Measurements from ENCODE around the gene ZNF768. TPM values are rescaled to one million over a fixed set of nuclear protein-coding genes. Genes with fewer than 3 reads are reported as not detected.
A peak's percentile ranks its signal among the peaks of the same experiment; 100 is the strongest.

The ZNF768 gene
- total RNA-seq, 4 donors from 2014 or later: 41.3 to 87.8 (median 50.9) TPM

DNA sequence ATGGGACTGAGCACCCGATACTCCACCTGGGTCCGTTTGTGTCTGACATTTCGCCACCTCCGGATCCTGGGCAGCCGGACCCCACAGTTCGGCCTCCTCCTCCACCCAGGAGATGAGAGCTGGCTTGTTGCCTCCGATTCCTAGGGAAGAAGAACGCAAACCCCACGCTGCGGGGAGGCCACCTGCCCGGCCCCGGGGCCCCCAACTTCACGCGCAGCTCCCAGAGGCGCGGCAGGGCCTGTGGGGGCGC is 31.3 kb upstream of the ZNF768 start:
- H3K4me3 ChIP-seq: peak overlapping the region; percentile 56 to 64
- peak overlapping the region; percentile 84 to 99 (median 92) for H3K27ac ChIP-seq
- TF ChIP-seq POLR2AphosphoS5 (IDR thresholded peaks at IDR 0.05) (no peak), EP300 (IDR thresholded peaks at IDR 0.05) (no peak), POLR2A (IDR thresholded peaks at IDR 0.05) (no peak)
- TF ChIP-seq, protein P1, sequence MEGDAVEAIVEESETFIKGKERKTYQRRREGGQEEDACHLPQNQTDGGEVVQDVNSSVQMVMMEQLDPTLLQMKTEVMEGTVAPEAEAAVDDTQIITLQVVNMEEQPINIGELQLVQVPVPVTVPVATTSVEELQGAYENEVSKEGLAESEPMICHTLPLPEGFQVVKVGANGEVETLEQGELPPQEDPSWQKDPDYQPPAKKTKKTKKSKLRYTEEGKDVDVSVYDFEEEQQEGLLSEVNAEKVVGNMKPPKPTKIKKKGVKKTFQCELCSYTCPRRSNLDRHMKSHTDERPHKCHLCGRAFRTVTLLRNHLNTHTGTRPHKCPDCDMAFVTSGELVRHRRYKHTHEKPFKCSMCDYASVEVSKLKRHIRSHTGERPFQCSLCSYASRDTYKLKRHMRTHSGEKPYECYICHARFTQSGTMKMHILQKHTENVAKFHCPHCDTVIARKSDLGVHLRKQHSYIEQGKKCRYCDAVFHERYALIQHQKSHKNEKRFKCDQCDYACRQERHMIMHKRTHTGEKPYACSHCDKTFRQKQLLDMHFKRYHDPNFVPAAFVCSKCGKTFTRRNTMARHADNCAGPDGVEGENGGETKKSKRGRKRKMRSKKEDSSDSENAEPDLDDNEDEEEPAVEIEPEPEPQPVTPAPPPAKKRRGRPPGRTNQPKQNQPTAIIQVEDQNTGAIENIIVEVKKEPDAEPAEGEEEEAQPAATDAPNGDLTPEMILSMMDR (IDR thresholded peaks at IDR 0.05): no peak
- no peaks in the 10 kb centered on the region for H3K9me3 ChIP-seq
- ATAC-seq: no peak
- WGBS, 2 donors (ENCODE audit: low coverage in 1 of 2): no CpG with 5 or more reads among the region's 17 CpGs
- H3K4me1 ChIP-seq: peaks cover 0 to 44% (median 11%) of the 10 kb centered on the region in 3 donors
- H3K27me3 ChIP-seq: no peaks in the 10 kb centered on the region
- peaks cover 0 to 41% of the 10 kb centered on the region in 2 donors for H3K36me3 ChIP-seq

DNA sequence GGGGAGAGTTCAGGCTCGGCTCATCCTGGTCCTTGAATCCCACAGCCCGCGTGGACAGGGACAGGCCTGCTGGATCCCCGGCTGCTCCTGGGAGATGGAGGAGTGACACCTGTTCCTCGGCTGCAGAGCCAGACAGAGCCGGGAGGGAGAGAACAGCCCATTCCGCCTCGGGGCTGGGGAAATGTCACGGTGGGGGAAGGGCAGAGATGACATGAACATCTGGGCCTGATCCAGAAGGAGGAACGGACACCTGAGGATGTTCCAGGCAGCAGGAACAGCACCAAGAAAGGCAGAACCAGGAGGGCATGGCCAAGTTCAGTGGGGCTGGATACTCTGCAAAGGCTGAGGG is 29.7 kb upstream of the ZNF768 start:
- Histone ChIP-seq H3K27ac (no peak overlapping the region), H3K4me1 (peaks cover 0 to 37% (median 11%) of the 10 kb centered on the region in 3 donors)
- TF ChIP-seq EP300 (IDR thresholded peaks at IDR 0.05): no peak
- TF ChIP-seq, protein P1 (IDR thresholded peaks at IDR 0.05): no peak

DNA sequence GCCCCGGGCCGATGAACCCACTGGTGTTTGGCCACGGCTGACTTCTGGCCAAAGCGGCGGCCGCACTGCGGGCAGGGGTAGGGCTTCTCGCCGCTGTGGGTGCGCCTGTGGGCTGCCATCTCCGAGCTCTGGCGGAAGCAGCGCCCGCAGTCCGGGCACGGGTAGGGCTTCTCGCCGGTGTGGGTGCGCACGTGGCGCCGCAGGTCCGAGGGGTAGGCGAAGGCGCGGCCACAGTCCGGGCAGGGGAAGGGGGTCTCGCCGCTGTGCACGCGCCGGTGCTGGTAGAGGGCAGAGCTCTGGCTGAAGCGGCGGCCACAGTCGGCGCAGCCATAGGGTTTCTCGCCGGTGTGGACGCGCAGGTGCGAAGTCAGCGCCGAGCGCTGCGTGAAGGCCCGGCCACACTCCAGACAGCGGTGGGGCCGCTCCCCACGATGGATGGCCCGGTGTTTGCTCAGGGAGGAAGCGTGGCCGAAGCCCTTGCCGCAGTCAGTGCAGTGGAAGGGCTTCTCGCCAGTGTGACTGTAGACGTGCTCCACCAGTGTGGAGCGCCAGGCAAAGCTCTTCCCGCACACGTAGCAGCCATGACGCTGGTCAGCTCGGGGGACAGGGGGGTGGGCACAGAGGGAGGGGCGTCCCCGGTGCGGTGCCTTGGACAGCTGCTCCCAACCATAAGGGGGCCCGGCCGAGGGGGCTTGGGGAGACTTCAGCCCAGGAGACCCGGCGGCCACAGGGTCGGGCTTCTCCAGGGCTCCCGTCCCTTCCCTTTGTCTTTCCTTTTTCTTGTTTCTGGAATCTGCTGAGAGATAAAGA is 29.2 kb upstream of the ZNF768 start:
- peaks cover 0 to 44% of the 10 kb centered on the region in 2 donors for H3K36me3 ChIP-seq
- WGBS, 2 donors (ENCODE audit: low coverage in 1 of 2): 80% methylated on average over 1 of the region's 69 CpGs; no CpG with 5 or more reads in 1 of the 2 donors
- no peak for ATAC-seq
- no peaks in the 10 kb centered on the region for H3K9me3 ChIP-seq
- TF ChIP-seq POLR2AphosphoS5 (IDR thresholded peaks at IDR 0.05): no peak
- no peak for TF ChIP-seq POLR2A (IDR thresholded peaks at IDR 0.05)
- no peak for TF ChIP-seq EP300 (IDR thresholded peaks at IDR 0.05)
- TF ChIP-seq, protein P1 (IDR thresholded peaks at IDR 0.05): no peak
- H3K27me3 ChIP-seq: no peaks in the 10 kb centered on the region
- H3K27ac ChIP-seq: no peak overlapping the region
- peaks cover 0 to 32% (median 11%) of the 10 kb centered on the region in 3 donors for H3K4me1 ChIP-seq
- no peak overlapping the region for H3K4me3 ChIP-seq

More for the DNA sequence above, 29.7 kb upstream of the ZNF768 start:
- 31 to 33% methylated on average over 4 to 6 of the region's 10 CpGs for WGBS, 2 donors (ENCODE audit: low coverage in 1 of 2)
- peaks cover 0 to 44% of the 10 kb centered on the region in 2 donors for H3K36me3 ChIP-seq
- no peaks in the 10 kb centered on the region for H3K9me3 ChIP-seq
- ATAC-seq: no peak
- no peak overlapping the region for H3K4me3 ChIP-seq
- no peaks in the 10 kb centered on the region for H3K27me3 ChIP-seq

DNA sequence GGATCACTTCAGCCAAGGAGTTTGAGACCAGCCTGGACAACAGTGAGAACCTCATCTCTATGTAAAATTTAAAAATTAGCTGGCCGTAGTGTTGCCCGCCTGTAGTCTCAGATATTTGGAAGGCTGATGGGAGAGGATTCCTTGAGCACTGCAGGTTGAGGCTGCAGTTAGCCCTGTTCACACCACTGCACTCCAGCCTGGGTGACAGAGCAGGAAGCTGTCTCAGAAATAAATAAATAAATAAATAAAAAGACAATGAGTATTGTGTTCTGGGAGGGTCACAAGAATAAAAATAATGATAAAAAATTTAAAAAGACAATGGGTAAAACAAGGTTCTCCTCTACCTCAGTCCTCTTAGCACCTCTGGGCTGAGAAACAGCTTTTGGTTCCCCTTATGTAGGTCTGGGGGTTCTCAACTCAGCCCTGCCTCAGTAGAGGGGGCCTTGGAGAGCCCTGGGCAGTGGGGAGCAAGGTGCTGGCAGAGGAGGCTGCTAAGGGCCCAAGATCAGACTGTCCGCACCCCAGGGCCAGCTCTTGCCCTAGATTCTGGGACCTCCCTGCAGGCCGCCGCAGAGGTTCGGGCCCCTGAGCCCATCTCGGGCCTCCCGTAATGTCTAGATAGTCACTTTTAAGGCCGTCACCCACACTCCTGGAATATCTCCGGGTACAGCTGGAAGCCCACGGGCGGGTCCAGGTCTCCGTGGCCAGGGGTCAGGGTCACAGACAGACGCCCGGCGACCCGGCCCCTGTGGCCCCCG is 28.4 kb upstream of the ZNF768 start:
- 83 to 92% methylated on average over 2 of the region's 18 CpGs for WGBS, 2 donors (ENCODE audit: low coverage in 1 of 2)
- Histone ChIP-seq H3K27ac (no peak overlapping the region), H3K27me3 (no peaks in the 10 kb centered on the region), H3K36me3 (peaks cover 0 to 44% of the 10 kb centered on the region in 2 donors), H3K4me3 (no peak overlapping the region), H3K4me1 (peaks cover 0 to 31% (median 11%) of the 10 kb centered on the region in 3 donors), H3K9me3 (no peaks in the 10 kb centered on the region)
- ATAC-seq: no peak
- no peak for TF ChIP-seq POLR2AphosphoS5 (IDR thresholded peaks at IDR 0.05)
- TF ChIP-seq, protein P1 (IDR thresholded peaks at IDR 0.05): no peak
- TF ChIP-seq POLR2A (IDR thresholded peaks at IDR 0.05): no peak
- TF ChIP-seq EP300 (IDR thresholded peaks at IDR 0.05): no peak
